ENCODE data around the gene MRPL19.

Gene MRPL19

GRCh38 chr2:75608684-75609333, 37.8 kb upstream of the MRPL19 start:
- no peaks in the 10 kb centered on the region for H4K20me1 ChIP-seq (ENCODE audit: low read depth, low read length)
- H3K27me3 ChIP-seq (ENCODE audit: low read length), result no peaks in the 10 kb centered on the region
- TF ChIP-seq EZH2phosphoT487 (conservative IDR thresholded peaks at IDR 0.05; ENCODE audit: low read length) (no peak), CTCF (IDR thresholded peaks at IDR 0.05; ENCODE audit: insufficient read depth, low read length, poor library complexity, severe bottlenecking) (peak; percentile 96)
- H3K79me2 ChIP-seq (ENCODE audit: insufficient read depth, low read length), result no peaks in the 10 kb centered on the region
- no peaks in the 10 kb centered on the region for H3F3A ChIP-seq (ENCODE audit: insufficient read depth)
- no peak overlapping the region for H3K9ac ChIP-seq (ENCODE audit: low read length)
- no peak overlapping the region for H3K4me2 ChIP-seq (ENCODE audit: low read depth, low read length, poor library complexity, severe bottlenecking)
- no peak overlapping the region for H3K4me3 ChIP-seq (ENCODE audit: insufficient read depth, low read length, poor library complexity, severe bottlenecking)
- no peak overlapping the region for H2AFZ ChIP-seq (ENCODE audit: low read depth, low read length, severe bottlenecking)
- no peaks in the 10 kb centered on the region for H3K36me3 ChIP-seq (ENCODE audit: low read length)
- no peaks in the 10 kb centered on the region for H3K9me2 ChIP-seq (replicated peaks; ENCODE audit: insufficient read depth, low read length)
- no peak overlapping the region for H3K27ac ChIP-seq (ENCODE audit: low read depth, low read length)
- H3K9me3 ChIP-seq (ENCODE audit: insufficient read depth, low read length), result no peaks in the 10 kb centered on the region

GRCh38 chr2:75609334-75609689, 37.3 kb upstream of the MRPL19 start:
- Histone ChIP-seq H3K4me2 (ENCODE audit: low read depth, low read length, poor library complexity, severe bottlenecking) (no peak overlapping the region), H3K27ac (ENCODE audit: low read depth, low read length) (no peak overlapping the region)
- no peak for TF ChIP-seq CTCF (IDR thresholded peaks at IDR 0.05; ENCODE audit: insufficient read depth, low read length, poor library complexity, severe bottlenecking)
- no peak for TF ChIP-seq EZH2phosphoT487 (conservative IDR thresholded peaks at IDR 0.05; ENCODE audit: low read length)

GRCh38 chr2:75609937-75610508, 36.6 kb upstream of the MRPL19 start:
- H3K27ac ChIP-seq (ENCODE audit: low read depth, low read length), result no peak overlapping the region
- H2AFZ ChIP-seq (ENCODE audit: low read depth, low read length, severe bottlenecking), result no peak overlapping the region
- no peaks in the 10 kb centered on the region for H3K9me3 ChIP-seq (ENCODE audit: insufficient read depth, low read length)
- no peaks in the 10 kb centered on the region for H3F3A ChIP-seq (ENCODE audit: insufficient read depth)
- H3K9me2 ChIP-seq (replicated peaks; ENCODE audit: insufficient read depth, low read length), result no peaks in the 10 kb centered on the region
- no peak overlapping the region for H3K4me3 ChIP-seq (ENCODE audit: insufficient read depth, low read length, poor library complexity, severe bottlenecking)
- no peak overlapping the region for H3K4me2 ChIP-seq (ENCODE audit: low read depth, low read length, poor library complexity, severe bottlenecking)
- no peaks in the 10 kb centered on the region for H4K20me1 ChIP-seq (ENCODE audit: low read depth, low read length)
- no peaks in the 10 kb centered on the region for H3K27me3 ChIP-seq (ENCODE audit: low read length)
- H3K36me3 ChIP-seq (ENCODE audit: low read length), result no peaks in the 10 kb centered on the region
- no peak overlapping the region for H3K9ac ChIP-seq (ENCODE audit: low read length)
- H3K79me2 ChIP-seq (ENCODE audit: insufficient read depth, low read length), result no peaks in the 10 kb centered on the region
- no peak for TF ChIP-seq EZH2phosphoT487 (conservative IDR thresholded peaks at IDR 0.05; ENCODE audit: low read length)
- no peak for TF ChIP-seq CTCF (IDR thresholded peaks at IDR 0.05; ENCODE audit: insufficient read depth, low read length, poor library complexity, severe bottlenecking)

More at GRCh38 chr2:75609334-75609689, 37.3 kb upstream of the MRPL19 start:
- Histone ChIP-seq H4K20me1 (ENCODE audit: low read depth, low read length) (no peaks in the 10 kb centered on the region), H3F3A (ENCODE audit: insufficient read depth) (no peaks in the 10 kb centered on the region), H2AFZ (ENCODE audit: low read depth, low read length, severe bottlenecking) (no peak overlapping the region), H3K9me2 (replicated peaks; ENCODE audit: insufficient read depth, low read length) (no peaks in the 10 kb centered on the region), H3K4me3 (ENCODE audit: insufficient read depth, low read length, poor library complexity, severe bottlenecking) (no peak overlapping the region), H3K36me3 (ENCODE audit: low read length) (no peaks in the 10 kb centered on the region), H3K79me2 (ENCODE audit: insufficient read depth, low read length) (no peaks in the 10 kb centered on the region), H3K9me3 (ENCODE audit: insufficient read depth, low read length) (no peaks in the 10 kb centered on the region), H3K9ac (ENCODE audit: low read length) (no peak overlapping the region), H3K27me3 (ENCODE audit: low read length) (no peaks in the 10 kb centered on the region)
